ENCODE data around the gene UVSSA. TPM values are rescaled to one million over a fixed set of nuclear protein-coding genes. Genes with fewer than 3 reads are reported as not detected.

UVSSA gene
- total and polyA plus RNA-seq, 9 of the 15 experiments (the other 6 are each of a cell fraction or from before 2014, with no cell fraction given), result 0.21 to 14.6 (median 3.3) TPM

DNA sequence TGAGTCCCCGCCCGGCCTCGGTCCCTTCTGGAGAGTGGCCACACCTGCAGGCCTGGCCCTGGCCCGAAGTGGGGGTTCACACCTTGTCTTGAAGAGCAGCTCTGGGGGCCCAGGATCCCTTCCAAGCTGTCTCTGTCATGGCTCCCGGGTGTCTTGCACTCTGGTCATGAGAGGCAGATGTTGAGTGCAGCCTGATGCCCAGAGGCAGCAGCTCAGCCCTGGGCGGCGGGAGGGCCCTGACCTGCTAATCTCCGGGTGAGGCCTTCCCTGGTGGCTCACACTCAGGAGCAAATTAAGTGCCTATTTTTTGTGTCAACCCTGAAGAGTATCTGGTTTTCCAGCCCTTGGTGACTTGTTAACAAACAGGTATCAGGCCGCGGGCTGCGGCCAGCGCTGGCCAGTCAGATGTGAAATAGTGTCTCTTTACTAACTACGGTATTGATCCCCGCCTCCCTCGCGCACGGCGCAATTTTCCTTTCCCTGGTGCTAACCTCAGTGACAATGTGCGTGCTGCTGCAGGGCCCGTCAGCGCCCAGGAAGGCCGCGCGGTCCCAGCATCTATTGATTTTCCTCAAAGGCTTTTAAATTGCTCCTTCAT is 35.0 kb downstream of the UVSSA start (continued):
- TF ChIP-seq ZNF644 (tag; IDR thresholded peaks at IDR 0.05; ENCODE audit: low read depth) (no peak), DMBX1 (CRISPR knock-in tag; IDR thresholded peaks at IDR 0.05; ENCODE audit: borderline replicate concordance) (no peak), RBM39 (optimal IDR thresholded peaks at IDR 0.05; ENCODE audit: low read depth, low read length) (no peak), THRAP3 (IDR thresholded peaks at IDR 0.05; ENCODE audit: borderline replicate concordance) (no peak), KLF16 (IDR thresholded peaks at IDR 0.05) (no peak)

DNA sequence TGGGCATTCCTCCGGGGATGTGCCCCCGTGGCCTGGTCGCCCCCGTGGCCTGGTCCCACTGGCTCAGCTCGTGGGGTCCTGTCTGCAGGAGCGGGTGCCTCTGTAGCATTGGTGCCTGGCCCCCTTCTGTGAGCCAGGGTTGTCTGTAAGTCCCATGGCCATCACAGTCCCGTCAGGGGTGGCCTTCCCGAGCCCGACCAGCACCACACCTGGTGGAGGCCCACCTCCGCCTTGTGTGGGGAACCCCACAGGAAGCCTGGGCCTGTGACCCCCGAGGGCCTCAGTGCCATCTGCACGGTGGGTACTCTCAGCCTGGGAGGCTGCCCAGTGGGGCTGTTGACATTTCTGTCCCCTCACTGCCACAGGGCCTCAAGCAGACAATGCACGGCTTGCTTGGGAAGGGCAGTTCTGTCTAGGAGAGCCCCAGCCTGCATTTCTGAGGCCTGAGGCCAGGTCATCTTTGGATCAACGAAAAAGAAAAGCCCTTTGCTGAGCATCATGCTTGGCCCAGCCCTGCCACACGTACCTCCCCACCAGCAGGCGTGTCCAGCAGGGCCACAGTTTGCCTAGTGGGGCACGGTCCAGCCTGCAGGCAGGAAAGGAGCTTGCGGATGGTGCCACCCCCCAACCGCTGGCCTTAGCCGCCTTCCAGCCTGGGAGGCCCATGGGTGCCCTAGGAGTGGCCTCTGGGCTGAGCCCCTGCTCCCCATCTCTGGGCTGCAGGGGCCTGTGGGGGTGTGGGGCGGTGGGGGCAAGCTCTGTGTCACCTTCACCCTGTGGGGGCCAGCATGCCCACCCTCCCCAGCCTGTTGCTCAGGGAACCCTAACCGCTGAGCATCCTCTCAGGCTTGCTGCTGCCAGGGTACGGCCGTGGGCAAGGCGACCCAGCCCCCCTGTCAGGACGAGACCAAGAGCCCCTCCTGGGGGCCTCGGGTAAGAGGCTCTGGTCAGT is 36.0 kb downstream of the UVSSA start:
- ATAC-seq (no peak), FAIRE-seq (no peak), DNase-seq (ENCODE audit: extremely low read depth in 1 of 4, low spot score in 3 of 4) (no peak)
- no peak overlapping the region for H2AFZ ChIP-seq (ENCODE audit: low read depth, low read length)
- ChIA-PET POLR2A (no interaction called here), CTCF (ENCODE audit: low intra/inter-chr PET ratio) (no interaction called here)
- no peaks in the 10 kb centered on the region for H3K9me1 ChIP-seq (ENCODE audit: control insufficient read depth, insufficient read depth, low read length)
- in situ Hi-C loops (cut with MboI), result no loop called here
- H4K20me1 ChIP-seq (replicated peaks; ENCODE audit: control insufficient read depth, insufficient read depth, low read length), result no peaks in the 10 kb centered on the region
- no peaks in the 10 kb centered on the region for H3K27me3 ChIP-seq (ENCODE audit: control insufficient read depth in 2 of 2, insufficient read depth in 2 of 2, low read length in 2 of 2)
- H3K79me2 ChIP-seq (ENCODE audit: control insufficient read depth, insufficient read depth, low read length), result no peaks in the 10 kb centered on the region
- H3K4me3 ChIP-seq, result no peak overlapping the region
- no peaks in the 10 kb centered on the region for H3K9me3 ChIP-seq (replicated peaks; ENCODE audit: control insufficient read depth, insufficient read depth, low read depth, low read length)
- no TSS peak for BruUV-seq (replicated peaks)
- intact Hi-C loops (cut with micrococcal nuclease), result no loop called here
- H3K9ac ChIP-seq (ENCODE audit: insufficient read depth in 1 of 2, low read depth in 2 of 2, low read length in 2 of 2), result no peak overlapping the region
- H3K4me2 ChIP-seq (ENCODE audit: insufficient read depth, low read length), result no peak overlapping the region
- WGBS (ENCODE audit: insufficient coverage, low coverage, missing lambda C conversion rate), result 71% methylated on average over 22 of the region's 27 CpGs
- H3K36me3 ChIP-seq (ENCODE audit: control insufficient read depth, insufficient read depth, low read length), result 0 out of 3 replicates have a peak, but pooled peaks cover 3% of the 10 kb centered on the region
- H3K27ac ChIP-seq (ENCODE audit: extremely low read depth, low read depth, low read length), result no peak overlapping the region
- H3K4me1 ChIP-seq (replicated peaks in 1 of 2; ENCODE audit: control insufficient read depth in 2 of 2, insufficient read depth in 2 of 2, low read length in 2 of 2), result no peaks in the 10 kb centered on the region; a peak in 2 of 5 replicates
- TF ChIP-seq SETDB1 (IDR thresholded peaks at IDR 0.05; ENCODE audit: low read length) (no peak), CCAR2 (IDR thresholded peaks at IDR 0.05; ENCODE audit: low read depth, low read length) (no peak), ZNF24 (IDR thresholded peaks at IDR 0.05) (no peak), ZFP36 (IDR thresholded peaks at IDR 0.05; ENCODE audit: low read depth, low read length, partially characterized antibody) (no peak), TCF7 (IDR thresholded peaks at IDR 0.05; ENCODE audit: borderline replicate concordance) (no peak), RBM22 (IDR thresholded peaks at IDR 0.05; ENCODE audit: low read depth, low read length, poor library complexity, severe bottlenecking) (no peak), WHSC1 (IDR thresholded peaks at IDR 0.05; ENCODE audit: low read length) (no peak), ZNF217 (CRISPR knock-in tag; IDR thresholded peaks at IDR 0.05) (no peak), ETV5 (CRISPR knock-in tag; IDR thresholded peaks at IDR 0.05; ENCODE audit: low read depth) (no peak), ZNF77 (CRISPR knock-in tag; IDR thresholded peaks at IDR 0.05) (no peak), CHD4 (IDR thresholded peaks at IDR 0.05; ENCODE audit: insufficient read depth, insufficient replicate concordance, low read depth, low read length, poor library complexity, severe bottlenecking) (no peak), ZZZ3 (IDR thresholded peaks at IDR 0.05) (no peak)
- TF ChIP-seq, protein P1, sequence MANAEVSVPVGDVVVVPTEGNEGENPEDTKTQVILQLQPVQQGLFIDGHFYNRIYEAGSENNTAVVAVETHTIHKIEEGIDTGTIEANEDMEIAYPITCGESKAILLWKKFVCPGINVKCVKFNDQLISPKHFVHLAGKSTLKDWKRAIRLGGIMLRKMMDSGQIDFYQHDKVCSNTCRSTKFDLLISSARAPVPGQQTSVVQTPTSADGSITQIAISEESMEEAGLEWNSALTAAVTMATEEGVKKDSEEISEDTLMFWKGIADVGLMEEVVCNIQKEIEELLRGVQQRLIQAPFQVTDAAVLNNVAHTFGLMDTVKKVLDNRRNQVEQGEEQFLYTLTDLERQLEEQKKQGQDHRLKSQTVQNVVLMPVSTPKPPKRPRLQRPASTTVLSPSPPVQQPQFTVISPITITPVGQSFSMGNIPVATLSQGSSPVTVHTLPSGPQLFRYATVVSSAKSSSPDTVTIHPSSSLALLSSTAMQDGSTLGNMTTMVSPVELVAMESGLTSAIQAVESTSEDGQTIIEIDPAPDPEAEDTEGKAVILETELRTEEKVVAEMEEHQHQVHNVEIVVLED (CRISPR knock-in tag; IDR thresholded peaks at IDR 0.05), result no peak

Data from K562 (cell line).